Pancreas (tissue), 10 donors: ENCODE results near the gene TNRC18. TPM values are rescaled to one million over a fixed set of nuclear protein-coding genes. Genes with fewer than 3 reads are reported as not detected.

Experiments used
- ATAC-seq, 4 donors: fragments of 200-7000 bp; cut with Tn5 transposase; one replicate each; pipeline versions ENCODE4 v1.8.0 to v1.9.1; 2020; ENCODE audit warnings: mild to moderate bottlenecking in 4 of 4, moderate library complexity in 4 of 4
- DNase-seq, 6 donors: peaks; one replicate each; pipeline ENCODE4 v3.0.0-alpha.2; 2020
- FAIRE-seq: peaks from 2 replicates; lab custom pipeline; 2012; peaks lifted over from hg19 to GRCh38; lab: Jason Lieb, UNC
- H3K27ac ChIP-seq, 4 donors: fragments of 200-600 bp; sonication (generic); 1 replicate in 3 of 4; 2 replicates in 1 of 4; pipeline versions ENCODE4 v1.5.0 to v1.8.0; 2020
- H3K27me3 ChIP-seq, 4 donors: fragments of 200-600 bp; one replicate each; pipeline ENCODE4 v1.8.0; 2021
- H3K36me3 ChIP-seq, 3 donors: fragments of 200-600 bp; sonication (generic) in 1 of 3; one replicate each; pipeline versions ENCODE4 v1.5.0 to v1.8.0; 2020 to 2021
- H3K4me1 ChIP-seq, 3 donors: fragments of 200-600 bp; one replicate each; pipeline ENCODE4 v1.8.0; 2021
- H3K4me3 ChIP-seq, 4 donors: fragments of 200-600 bp; sonication (generic) in 2 of 4; one replicate each; pipeline versions ENCODE4 v1.5.0 to v1.8.0; 2020 to 2021
- H3K9me3 ChIP-seq, 4 donors: fragments of 200-600 bp; one replicate each; pipeline ENCODE4 v1.8.0; 2021
- WGBS, 2 donors: extraction: QIAGEN DNeasy Blood & Tissue Kit; methylation state at CpG; one replicate each; pipeline ENCODE4 v1.1.7; 2013; 5-methylcytosine and 5-hydroxymethylcytosine counted together
- intact Hi-C, 3 donors: fragments of 100-400 bp; cut with DNase I; formaldehyde crosslinking; loops; one replicate each; pipeline versions ENCODE4 v1.11.1 to v1.14.2; 2022
- polyA plus RNA-seq, 2 donors: library from polyadenylated mRNA; stranded (reverse); fragments of 200-250 nt; gene quantifications; one replicate each; pipeline ENCODE4 v1.2.3, GENCODE V29; 2013
- total RNA-seq, 6 donors: library from RNA; stranded (reverse); fragmentation: NEBNext Ultra II Directional in 4 of 6; extraction: Animal tissue kit (Norgen Biotek cat#: 25700) in 4 of 6; gene quantifications; one replicate each; pipeline versions ENCODE4 v1.2.1 to v1.2.4, GENCODE V29; 2021 to 2023
- TF ChIP-seq, protein P1 (sequence below), 4 donors: fragments of 200-600 bp; sonication (generic) in 3 of 4; IDR thresholded peaks; one replicate each; pipeline versions ENCODE4 v1.5.0 to v1.8.0; 2021; ENCODE audit warnings: antibody characterized with exemption in 4 of 4
- donor health status: healthy with polysubstance abuse.
- donor health status: DM: no; HTN: no; CAD: no; lungs with moderate emphysema.
- donor health status: DM: no; HTN: no; CAD: no.
- donor health status: control.
- donor health status: control.
- donor health status: Bipolar disorder and iron deficiency.
- donor health status: DM: yes; HTN: yes; CAD: no.
- donor health status: DM: no; HTN: no; CAD: no.
- donor health status: DM: no; HTN: no; CAD: no.
- donor health status: DM: yes; HTN: yes; CAD: no.

Gene TNRC18
- total and polyA plus RNA-seq, 8 donors: 30.1 to 80.6 (median 36.9) TPM

DNA sequence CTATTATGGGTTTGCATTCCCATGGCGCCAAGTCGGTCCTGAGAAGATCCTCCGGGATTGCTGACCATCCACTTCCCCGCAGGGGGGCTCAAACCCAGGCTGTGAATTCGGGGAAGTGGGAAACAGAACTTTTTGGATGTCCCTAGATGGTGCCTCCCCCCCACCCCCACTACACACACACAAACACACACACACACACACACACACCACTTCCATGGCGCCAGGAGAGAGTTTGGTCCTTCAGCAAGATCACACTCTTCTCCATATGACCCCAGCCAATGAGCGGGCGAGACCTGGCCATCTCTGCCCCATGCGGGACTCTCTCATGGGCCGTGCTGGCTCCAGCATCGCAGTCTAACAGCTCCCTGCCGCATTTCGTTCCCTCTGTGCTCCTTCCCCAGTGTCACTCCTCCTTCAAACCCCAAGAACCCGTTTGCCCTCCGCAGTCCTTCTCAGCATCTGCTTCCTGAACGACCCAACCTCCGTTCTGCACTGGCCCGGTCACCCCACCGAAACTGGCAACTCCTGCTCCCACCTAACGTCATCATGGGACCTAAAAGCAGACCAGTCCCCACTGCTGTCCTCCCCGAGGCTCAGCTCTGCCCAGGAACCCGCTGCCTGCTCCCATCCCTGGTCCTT lies 32.1 kb upstream of the TNRC18 start:
- no peak for DNase-seq
- Histone ChIP-seq H3K4me3 (no peak overlapping the region), H3K27me3 (no peaks in the 10 kb centered on the region), H3K9me3 (no peaks in the 10 kb centered on the region), H3K27ac (no peak overlapping the region), H3K4me1 (no peaks in the 10 kb centered on the region), H3K36me3 (no peaks in the 10 kb centered on the region)
- no peak for ATAC-seq
- FAIRE-seq: no peak
- TF ChIP-seq, protein P1, sequence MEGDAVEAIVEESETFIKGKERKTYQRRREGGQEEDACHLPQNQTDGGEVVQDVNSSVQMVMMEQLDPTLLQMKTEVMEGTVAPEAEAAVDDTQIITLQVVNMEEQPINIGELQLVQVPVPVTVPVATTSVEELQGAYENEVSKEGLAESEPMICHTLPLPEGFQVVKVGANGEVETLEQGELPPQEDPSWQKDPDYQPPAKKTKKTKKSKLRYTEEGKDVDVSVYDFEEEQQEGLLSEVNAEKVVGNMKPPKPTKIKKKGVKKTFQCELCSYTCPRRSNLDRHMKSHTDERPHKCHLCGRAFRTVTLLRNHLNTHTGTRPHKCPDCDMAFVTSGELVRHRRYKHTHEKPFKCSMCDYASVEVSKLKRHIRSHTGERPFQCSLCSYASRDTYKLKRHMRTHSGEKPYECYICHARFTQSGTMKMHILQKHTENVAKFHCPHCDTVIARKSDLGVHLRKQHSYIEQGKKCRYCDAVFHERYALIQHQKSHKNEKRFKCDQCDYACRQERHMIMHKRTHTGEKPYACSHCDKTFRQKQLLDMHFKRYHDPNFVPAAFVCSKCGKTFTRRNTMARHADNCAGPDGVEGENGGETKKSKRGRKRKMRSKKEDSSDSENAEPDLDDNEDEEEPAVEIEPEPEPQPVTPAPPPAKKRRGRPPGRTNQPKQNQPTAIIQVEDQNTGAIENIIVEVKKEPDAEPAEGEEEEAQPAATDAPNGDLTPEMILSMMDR (IDR thresholded peaks at IDR 0.05): no peak
- 78 to 81% methylated on average over 22 of the region's 22 CpGs for WGBS, 2 donors
- intact Hi-C loops: loop anchor here in 2 of 3 donors (10.0 kb wide), 2 partner anchors 81 to 91 kb away; no protein-coding TSS in a partner anchor

DNA sequence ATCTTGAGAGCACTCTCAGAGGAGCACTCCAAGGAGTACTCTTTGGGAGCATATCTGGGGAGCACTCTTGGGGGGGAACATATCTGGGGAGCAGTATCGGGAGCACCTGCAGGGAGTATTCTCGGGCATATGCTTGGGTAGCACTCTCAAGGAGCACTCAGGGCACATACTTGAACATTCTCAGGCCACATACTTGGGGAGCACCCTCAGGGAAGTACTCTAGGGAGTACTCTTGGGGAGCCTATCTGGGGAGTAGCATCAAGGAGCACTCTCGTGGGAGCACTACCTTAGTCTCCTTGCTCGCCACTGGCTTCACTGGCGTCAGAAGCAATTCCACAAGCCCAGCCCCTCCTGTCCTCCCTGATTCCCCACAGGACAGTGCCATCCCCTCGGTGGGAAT lies 31.5 kb upstream of the TNRC18 start:
- ATAC-seq (no peak), DNase-seq (no peak), FAIRE-seq (no peak)
- Histone ChIP-seq H3K27ac (no peak overlapping the region), H3K4me3 (no peak overlapping the region), H3K9me3 (no peaks in the 10 kb centered on the region), H3K36me3 (no peaks in the 10 kb centered on the region), H3K4me1 (no peaks in the 10 kb centered on the region), H3K27me3 (no peaks in the 10 kb centered on the region)
- intact Hi-C loops: loop anchor here in 2 of 3 donors (10.0 kb wide), 2 partner anchors 80 to 90 kb away; no protein-coding TSS in a partner anchor
- TF ChIP-seq, protein P1 (IDR thresholded peaks at IDR 0.05): no peak
- 80 to 85% methylated on average over 6 of the region's 6 CpGs for WGBS, 2 donors

DNA sequence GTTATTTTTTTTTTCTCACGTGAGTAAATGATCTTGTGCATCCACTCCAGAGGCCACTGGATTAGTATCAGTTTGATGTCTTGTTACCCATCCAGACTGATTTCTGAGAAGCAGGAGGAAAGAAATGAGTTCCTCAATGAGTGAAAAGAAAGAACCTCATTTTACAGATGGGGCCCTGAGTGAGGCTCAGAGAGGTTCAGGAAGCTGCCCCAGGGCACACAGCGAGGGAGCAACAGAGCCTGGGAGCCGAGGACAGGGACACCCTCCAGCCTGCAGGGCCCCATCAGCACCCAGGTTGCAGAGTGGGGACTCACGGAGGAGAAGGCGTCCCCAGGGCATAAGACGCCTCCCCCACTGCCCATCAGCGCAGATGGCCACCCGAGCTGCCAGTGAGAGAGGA lies 30.9 kb upstream of the TNRC18 start:
- Histone ChIP-seq H3K4me3 (no peak overlapping the region), H3K4me1 (no peaks in the 10 kb centered on the region), H3K27ac (no peak overlapping the region), H3K27me3 (no peaks in the 10 kb centered on the region), H3K36me3 (no peaks in the 10 kb centered on the region), H3K9me3 (no peaks in the 10 kb centered on the region)
- FAIRE-seq (no peak), DNase-seq (no peak), ATAC-seq (no peak)
- intact Hi-C loops: loop anchor here (5.0 to 10.0 kb wide), 3 partner anchors 80 to 217 kb away; no protein-coding TSS in a partner anchor
- 91 to 92% methylated on average over 8 of the region's 8 CpGs for WGBS, 2 donors
- TF ChIP-seq, protein P1 (IDR thresholded peaks at IDR 0.05): no peak

DNA sequence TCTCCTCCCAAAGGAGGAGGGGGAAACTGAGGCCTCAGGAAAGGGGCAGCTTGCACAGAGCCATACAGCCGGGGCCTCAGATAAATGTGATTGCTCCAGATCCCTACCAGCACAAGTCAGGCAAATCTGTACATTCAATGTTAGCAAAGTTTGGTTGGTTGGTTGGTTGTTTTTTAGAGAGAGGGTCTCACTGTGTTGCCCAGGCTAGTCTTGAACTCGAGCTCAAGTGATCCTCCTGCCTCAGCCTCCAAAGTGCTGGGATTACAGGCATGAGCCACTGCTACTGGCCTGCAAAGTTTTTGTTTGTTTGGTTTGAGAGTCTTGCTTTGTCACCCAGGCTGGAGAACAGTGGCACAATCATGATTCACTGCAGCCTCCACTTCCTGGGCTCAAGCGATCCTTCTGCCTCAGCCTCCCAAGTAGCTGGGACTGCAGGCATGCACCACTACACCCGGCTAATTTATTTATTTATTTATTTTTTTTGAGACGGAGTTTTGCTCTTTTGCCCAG lies 30.0 kb upstream of the TNRC18 start:
- TF ChIP-seq, protein P1 (IDR thresholded peaks at IDR 0.05): no peak
- ATAC-seq (no peak), FAIRE-seq (no peak), DNase-seq (no peak)
- Histone ChIP-seq H3K27me3 (no peaks in the 10 kb centered on the region), H3K27ac (no peak overlapping the region), H3K4me1 (no peaks in the 10 kb centered on the region), H3K4me3 (no peak overlapping the region), H3K36me3 (no peaks in the 10 kb centered on the region), H3K9me3 (no peaks in the 10 kb centered on the region)
- 75 to 91% methylated on average over 5 of the region's 5 CpGs for WGBS, 2 donors
- intact Hi-C loops: loop anchor here (5.0 to 10.0 kb wide), 3 partner anchors 79 to 216 kb away; no protein-coding TSS in a partner anchor
